BJ (cell line): ENCODE results near the gene TRIM13. TPM values are rescaled to one million over a fixed set of nuclear protein-coding genes. Genes with fewer than 3 reads are reported as not detected.

Source experiments
- CTCF ChIA-PET: fragments of 350-600 bp; formaldehyde crosslinking; extraction: SDS; loops from one replicate; lab custom pipeline; 2021; ENCODE audit warnings: antibody characterized with exemption, inconsistent platforms; lab: Yijun Ruan, JAX
- POLR2A ChIA-PET: fragments of 300-600 bp; sonication (Branson Sonifier 250); formaldehyde crosslinking; extraction: SDS; loops from one replicate; lab custom pipeline; 2021; ENCODE audit warnings: antibody characterized with exemption; lab: Charles Lee
- DNase-seq: peaks from one replicate; pipeline ENCODE4 v3.0.0-alpha.2; 2011; ENCODE audit warnings: low read depth
- H3K27me3 ChIP-seq: 2 replicates; pipeline ENCODE4 v1.6.0; 2011; ENCODE audit warnings: low read length; ENCODE audit not compliant: control insufficient read depth, insufficient read depth
- H3K36me3 ChIP-seq: 2 replicates; pipeline ENCODE4 v1.5.1; 2011; ENCODE audit warnings: low read length; ENCODE audit not compliant: control insufficient read depth, insufficient read depth
- H3K4me3 ChIP-seq: 2 replicates; pipeline ENCODE4 v1.5.1; 2011; ENCODE audit warnings: low read depth, mild to moderate bottlenecking, control low read depth, low read length
- polyA plus RNA-seq: library from polyadenylated mRNA; depleted of rRNA; stranded (reverse); fragments of >200 nt; gene quantifications from 2 replicates; pipeline ENCODE4 v1.2.3, GENCODE V29; 2011
- TF ChIP-seq, protein P1 (sequence below): IDR thresholded peaks from 2 replicates; pipeline ENCODE4 v1.5.1; 2011; ENCODE audit warnings: low read depth, mild to moderate bottlenecking, control low read depth, inconsistent platforms, low read length, moderate library complexity; ENCODE audit not compliant: insufficient read depth

TRIM13 gene
- polyA plus RNA-seq, 1 experiment, result 11.7 TPM

DNA sequence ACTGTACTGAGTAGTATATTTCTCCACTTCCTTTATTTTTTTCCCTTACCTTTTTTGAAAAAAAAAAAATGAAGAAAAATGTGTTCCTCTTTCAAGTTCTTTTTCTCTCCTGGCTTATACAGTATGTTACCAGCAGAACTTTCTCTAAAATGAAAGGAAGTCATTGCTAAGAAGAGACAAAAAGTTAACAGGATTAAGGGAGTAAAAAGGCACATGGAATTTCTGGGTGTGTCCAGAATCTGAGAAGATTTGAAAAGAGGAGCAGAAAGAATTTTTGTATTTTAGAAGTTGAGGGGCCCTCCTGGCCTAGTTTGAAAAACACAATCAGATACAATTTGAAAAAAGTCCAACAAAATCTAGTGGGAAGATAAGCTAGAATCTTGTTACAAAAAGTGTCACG, 21.0 kb upstream of the TRIM13 start:
- DNase-seq, result no peak
- Histone ChIP-seq H3K27me3 (no peaks in the 10 kb centered on the region), H3K36me3 (no peaks in the 10 kb centered on the region), H3K4me3 (no peak overlapping the region)
- TF ChIP-seq, protein P1, sequence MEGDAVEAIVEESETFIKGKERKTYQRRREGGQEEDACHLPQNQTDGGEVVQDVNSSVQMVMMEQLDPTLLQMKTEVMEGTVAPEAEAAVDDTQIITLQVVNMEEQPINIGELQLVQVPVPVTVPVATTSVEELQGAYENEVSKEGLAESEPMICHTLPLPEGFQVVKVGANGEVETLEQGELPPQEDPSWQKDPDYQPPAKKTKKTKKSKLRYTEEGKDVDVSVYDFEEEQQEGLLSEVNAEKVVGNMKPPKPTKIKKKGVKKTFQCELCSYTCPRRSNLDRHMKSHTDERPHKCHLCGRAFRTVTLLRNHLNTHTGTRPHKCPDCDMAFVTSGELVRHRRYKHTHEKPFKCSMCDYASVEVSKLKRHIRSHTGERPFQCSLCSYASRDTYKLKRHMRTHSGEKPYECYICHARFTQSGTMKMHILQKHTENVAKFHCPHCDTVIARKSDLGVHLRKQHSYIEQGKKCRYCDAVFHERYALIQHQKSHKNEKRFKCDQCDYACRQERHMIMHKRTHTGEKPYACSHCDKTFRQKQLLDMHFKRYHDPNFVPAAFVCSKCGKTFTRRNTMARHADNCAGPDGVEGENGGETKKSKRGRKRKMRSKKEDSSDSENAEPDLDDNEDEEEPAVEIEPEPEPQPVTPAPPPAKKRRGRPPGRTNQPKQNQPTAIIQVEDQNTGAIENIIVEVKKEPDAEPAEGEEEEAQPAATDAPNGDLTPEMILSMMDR, result no peak
- POLR2A ChIA-PET, result no interaction called here
- CTCF ChIA-PET, result interaction anchor here (0.8 to 2.5 kb wide), 15 partner anchors 10 to 1096 kb away, joined by 3 to 16 read pairs (median 3); no protein-coding TSS in a partner anchor

GRCh38 chr13:49976314-49977258, 20.3 kb upstream of the TRIM13 start:
- Histone ChIP-seq H3K27me3 (no peaks in the 10 kb centered on the region), H3K4me3 (no peak overlapping the region), H3K36me3 (no peaks in the 10 kb centered on the region)
- ChIA-PET POLR2A (interaction anchor here (0.6 kb wide), 1 partner anchor 209 kb away, joined by 4 read pairs; no protein-coding TSS in a partner anchor), CTCF (interaction anchor here (0.6 to 3.1 kb wide), 31 partner anchors 9 to 1095 kb away, joined by 3 to 16 read pairs (median 3); partner anchors contain the start of gene TRIM13)
- TF ChIP-seq, protein P1, result peak; percentile 88
- no peak for DNase-seq

GRCh38 chr13:49977992-49978391, 18.9 kb upstream of the TRIM13 start:
- no peak overlapping the region for H3K4me3 ChIP-seq
- CTCF ChIA-PET, result interaction anchor here (1.6 to 3.1 kb wide), 4 partner anchors 11 to 934 kb away, joined by 5 to 16 read pairs (median 9); no protein-coding TSS in a partner anchor
- H3K36me3 ChIP-seq, result no peaks in the 10 kb centered on the region
- POLR2A ChIA-PET, result no interaction called here
- no peak for DNase-seq
- TF ChIP-seq, protein P1, result no peak
- H3K27me3 ChIP-seq, result no peaks in the 10 kb centered on the region

GRCh38 chr13:49980266-49980665, 16.6 kb upstream of the TRIM13 start:
- TF ChIP-seq, protein P1, result no peak
- ChIA-PET POLR2A (interaction anchor here (0.6 kb wide), 1 partner anchor 511 kb away, joined by 3 read pairs; no protein-coding TSS in a partner anchor), CTCF (interaction anchor here (1.0 to 2.2 kb wide), 3 partner anchors 14 to 932 kb away, joined by 3 to 6 read pairs (median 5); no protein-coding TSS in a partner anchor)
- H3K4me3 ChIP-seq, result no peak overlapping the region
- no peak for DNase-seq
- no peaks in the 10 kb centered on the region for H3K27me3 ChIP-seq
- H3K36me3 ChIP-seq, result no peaks in the 10 kb centered on the region

GRCh38 chr13:49985129-49985528, 11.7 kb upstream of the TRIM13 start:
- ChIA-PET CTCF (interaction anchor here (1.0 kb wide), 1 partner anchor 9 kb away, joined by 3 read pairs; no protein-coding TSS in a partner anchor), POLR2A (no interaction called here)
- H3K36me3 ChIP-seq, result no peaks in the 10 kb centered on the region
- H3K4me3 ChIP-seq, result no peak overlapping the region
- TF ChIP-seq, protein P1, result no peak
- H3K27me3 ChIP-seq, result no peaks in the 10 kb centered on the region
- DNase-seq, result no peak
